ENCODE results near the gene HNF1B.

Gene HNF1B

DNA sequence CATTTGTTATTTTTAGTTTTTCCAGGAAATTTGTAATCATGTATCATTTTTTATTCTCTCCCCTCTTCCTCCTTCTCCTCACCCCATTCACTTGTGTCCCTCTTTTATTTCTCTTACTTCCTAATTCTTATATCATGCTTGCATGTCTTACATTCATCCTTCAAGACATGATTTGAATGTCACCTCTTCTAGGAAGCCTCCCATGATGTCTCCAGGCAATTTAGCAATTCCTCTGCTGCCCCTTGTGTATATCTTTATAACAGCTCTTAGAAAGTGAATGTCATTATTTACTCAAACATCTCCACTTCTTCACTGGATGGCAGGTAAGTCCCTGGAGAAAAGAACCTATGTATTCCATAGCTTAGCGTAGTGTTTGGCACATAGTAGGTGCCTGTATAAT, 7.8 kb downstream of the HNF1B start:
- no peak for DNase-seq

DNA sequence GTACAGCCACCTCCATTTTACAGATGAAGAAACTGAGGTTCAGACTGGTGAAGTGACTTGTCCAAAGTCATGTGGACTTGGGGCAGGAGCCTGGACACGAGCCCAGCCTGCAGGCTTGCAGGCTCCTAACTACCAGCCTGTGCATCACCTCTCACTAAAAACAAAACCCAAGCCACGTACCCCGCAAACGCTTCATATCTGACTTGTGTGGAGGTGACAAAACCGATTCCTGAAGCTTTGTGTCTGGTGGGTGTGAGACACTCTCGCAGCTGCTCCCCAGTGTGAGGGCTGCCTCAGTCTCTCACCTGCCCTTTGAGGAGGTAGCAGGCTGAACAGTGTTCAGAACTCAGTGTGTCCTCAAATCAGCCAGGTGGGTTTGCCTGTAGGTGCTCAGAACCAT, 8.4 kb downstream of the HNF1B start:
- DNase-seq = no peak

DNA sequence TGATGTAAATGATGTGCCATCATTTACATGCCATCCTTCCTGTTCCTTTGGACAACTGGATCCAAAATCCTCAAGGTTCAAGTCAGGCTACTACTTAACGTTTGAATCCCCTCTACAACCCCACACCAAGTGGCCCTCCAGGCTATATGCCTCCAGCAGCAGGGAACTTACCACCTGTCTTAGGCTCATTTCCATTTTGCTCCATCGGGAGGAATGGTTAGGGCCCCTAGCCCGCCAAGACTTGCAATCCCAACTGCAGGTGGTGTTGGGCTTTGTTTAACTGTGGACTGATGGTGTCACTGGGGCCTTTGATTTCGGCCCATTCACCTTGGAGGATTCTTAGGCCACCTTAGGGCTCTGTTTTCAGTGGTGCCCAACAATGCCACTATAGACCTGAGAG, 9.7 kb downstream of the HNF1B start:
- DNase-seq = no peak

DNA sequence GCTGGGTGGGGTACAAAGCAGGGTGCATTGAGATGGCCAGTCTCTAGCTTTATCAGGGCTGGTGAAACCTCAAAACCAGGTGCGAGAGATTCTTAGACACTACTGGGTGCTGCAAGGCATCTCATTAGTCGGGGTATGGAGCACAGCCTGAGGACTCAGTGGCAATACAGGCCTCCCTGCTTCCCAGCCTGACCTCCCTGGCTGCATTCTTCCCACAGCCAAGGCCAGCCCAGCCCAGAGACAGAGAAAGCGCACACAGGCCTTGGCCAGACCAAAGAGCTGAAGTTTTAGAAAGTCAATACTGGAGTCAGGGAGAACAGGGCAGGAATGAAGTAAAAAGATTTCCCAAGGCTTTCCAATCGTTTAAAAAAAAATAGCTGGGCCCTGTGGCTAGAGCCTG, 12.5 kb downstream of the HNF1B start:
- DNase-seq = no peak

DNA sequence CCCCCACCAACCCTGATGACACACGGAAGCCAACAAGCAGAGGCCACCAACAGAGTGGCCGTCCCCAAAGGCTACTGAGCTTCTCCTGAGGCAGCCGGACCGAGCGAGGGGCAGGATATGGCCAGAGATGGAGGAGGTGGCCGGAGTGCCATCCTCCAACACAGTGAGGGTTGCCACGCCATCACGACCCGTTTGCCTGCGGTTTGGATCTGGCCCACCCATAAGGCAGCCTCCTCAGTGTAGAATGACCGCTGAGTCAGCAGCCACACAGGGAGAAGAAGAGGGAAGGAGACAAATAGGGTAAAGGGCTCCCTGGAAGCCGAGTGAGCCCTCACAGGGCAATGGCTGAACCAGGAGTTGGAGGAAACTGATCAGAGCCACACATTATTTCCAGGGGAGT, 13.8 kb downstream of the HNF1B start:
- no peak for DNase-seq

DNA sequence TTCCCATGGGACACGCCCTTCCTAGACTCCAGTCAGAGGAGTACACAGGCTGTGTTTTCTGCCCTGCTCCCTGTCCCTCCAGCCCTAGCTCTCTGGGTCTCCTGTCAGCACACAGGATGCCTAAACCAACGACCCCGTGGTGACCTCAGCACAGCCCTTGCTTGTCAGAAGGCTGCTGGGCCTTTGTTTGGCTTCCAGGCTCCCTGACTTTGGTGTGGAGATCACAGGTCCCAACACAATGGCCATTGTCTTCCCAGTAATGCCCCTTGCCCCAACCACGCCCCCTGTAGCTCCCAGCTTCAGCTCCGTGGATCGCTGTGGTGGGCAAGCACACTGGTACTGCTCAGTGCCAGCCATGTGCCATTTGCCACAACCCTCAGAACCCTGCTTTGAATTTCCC, 15.0 kb downstream of the HNF1B start:
- no peak for DNase-seq

DNA sequence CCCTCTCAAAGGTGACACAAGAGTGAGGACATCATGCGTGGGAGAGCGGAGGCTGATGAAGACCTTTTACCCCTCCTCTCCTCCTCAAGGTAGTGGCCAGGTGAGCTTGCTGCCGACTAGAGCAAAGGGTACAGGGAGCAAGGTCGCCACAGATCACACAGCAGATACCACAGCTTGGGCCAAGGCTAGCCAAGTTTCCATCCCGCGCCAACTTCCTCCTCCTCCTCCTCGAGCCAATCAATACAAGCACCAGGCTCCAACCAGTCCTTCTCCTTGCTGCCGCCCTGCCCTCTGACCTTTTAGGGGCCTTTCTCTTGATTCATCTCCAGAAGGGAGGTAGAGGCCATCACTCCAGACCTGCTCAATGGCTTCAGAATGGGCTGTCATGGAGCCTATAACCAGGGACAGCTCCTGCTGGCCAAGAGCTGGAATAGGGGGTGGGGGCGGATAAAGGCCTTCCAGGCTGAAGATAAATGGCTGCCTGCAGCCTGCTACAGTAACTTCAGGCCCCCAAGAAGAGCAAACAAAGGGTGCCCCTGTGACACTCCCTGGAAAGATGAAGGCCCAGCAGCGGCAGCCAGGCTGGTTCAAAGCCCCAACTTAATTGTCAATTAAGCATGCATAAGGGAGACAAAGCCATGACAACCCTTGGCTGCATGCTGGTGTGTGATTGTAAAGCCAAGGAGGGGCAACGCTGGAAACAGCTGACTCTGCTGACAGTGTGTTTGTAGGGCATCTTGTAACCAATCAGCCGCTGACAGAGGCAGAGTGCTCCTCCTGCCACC, 17.8 kb downstream of the HNF1B start:
- no peak for DNase-seq

DNA sequence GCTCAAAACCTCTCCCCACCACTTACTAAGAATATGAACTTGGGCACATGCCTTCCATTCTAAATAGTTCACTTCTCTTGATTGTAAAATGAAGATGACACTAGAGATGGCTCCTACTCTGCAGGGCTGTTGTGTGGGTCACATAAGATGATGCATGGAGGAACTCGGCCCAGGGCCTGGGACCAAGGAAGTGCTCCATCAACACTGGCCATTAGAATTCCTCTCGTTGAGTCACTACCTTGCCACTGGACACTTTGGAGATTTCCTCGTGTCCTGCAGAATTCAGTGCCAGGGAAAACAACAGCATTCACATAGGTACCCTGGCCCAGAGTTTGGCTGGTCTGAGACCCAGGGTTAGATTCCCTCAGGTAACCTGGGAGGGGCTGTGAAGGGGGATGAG, 18.6 kb downstream of the HNF1B start:
- DNase-seq = no peak

DNA sequence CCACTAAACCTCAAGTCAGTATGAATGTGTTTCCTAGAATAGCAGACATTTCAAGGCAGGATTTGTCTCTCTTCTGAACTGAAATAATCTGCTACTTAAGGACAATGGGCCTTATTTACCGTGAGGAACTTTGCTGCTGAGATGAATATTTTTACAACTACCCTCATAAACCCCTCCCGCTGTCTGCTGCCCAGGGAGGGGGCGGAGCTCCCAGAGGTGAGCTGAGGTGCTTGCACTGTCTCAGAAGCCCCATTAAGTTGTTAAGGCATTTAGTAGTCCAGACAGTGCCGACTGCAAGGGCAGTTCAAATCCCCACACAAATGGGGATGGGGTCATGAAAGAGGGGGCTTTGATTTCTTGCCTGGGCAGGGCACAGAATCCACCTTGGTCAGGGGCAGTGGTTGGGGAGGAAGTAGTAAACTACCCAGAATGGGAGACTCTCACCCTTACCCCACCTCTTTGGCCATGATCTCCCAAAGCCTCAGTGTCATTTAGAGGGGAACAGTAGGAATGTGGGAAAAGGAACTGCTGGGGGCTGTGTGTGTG, 19.2 kb downstream of the HNF1B start:
- DNase-seq = no peak

DNA sequence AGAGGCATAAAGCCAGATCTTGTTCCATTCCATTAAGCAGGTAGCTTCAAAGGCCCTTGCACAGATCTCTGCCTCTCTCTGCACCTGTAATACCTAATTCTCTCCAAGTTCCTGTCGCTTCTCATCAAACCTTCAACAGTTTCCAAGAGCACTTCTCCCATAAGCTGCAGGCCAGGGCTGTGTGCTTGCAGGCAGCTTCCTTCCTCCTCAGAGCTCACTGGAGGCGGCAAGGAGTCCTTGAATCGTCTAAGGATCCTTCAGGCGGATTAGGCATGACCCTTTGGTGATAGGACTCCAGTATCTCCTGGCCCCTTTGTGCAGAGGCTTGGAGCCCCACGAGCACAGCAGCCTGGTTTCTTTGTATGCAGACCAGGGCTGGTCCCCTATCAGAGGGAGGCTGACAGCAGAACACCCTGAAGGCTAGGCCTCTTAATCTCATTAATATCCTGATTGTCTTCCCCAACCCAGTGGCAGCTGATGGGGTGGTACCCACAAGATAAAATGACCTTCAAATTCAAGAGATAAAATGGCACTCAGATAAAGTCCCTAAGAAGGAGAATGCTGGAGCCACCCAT, 19.8 kb downstream of the HNF1B start:
- DNase-seq = no peak

DNA sequence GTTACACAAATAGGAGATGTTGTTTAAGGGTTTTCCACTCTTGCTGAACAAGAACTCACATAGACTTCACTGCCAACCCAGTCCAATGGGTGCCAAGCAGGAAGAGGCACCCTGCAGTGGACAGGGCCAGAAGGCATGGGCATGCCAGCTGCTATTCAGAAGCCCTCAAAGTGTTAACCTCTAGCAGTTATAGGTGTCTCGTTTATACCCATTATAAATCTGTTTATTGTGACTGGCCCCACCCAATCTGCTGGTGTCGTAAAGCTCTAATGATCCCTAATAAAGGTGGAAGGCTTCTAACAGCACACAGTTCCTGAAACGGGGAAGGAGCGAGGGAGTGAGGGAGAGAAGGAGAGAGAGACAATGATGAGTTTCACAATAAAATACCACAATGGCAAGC, 23.9 kb downstream of the HNF1B start:
- DNase-seq = no peak

DNA sequence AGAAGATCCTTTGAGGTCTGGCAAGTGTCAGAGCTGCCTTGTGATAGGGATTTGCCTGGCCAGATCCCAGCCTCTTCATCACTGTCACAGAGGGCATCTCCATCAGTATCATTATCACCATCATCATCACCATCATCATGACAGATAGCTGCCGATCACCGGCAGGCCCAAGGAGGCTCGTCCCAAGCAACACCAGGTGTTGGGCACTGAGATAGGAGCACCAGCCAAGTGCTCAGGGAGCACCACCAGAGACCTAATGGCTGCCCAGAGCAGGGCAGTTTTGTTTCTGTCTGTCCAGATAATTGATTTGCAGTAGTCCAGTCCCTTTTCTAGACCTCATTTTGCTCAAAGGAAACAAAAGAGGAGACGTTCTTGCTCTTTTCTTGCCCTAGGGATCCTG, 25.0 kb downstream of the HNF1B start:
- DNase-seq = no peak

DNA sequence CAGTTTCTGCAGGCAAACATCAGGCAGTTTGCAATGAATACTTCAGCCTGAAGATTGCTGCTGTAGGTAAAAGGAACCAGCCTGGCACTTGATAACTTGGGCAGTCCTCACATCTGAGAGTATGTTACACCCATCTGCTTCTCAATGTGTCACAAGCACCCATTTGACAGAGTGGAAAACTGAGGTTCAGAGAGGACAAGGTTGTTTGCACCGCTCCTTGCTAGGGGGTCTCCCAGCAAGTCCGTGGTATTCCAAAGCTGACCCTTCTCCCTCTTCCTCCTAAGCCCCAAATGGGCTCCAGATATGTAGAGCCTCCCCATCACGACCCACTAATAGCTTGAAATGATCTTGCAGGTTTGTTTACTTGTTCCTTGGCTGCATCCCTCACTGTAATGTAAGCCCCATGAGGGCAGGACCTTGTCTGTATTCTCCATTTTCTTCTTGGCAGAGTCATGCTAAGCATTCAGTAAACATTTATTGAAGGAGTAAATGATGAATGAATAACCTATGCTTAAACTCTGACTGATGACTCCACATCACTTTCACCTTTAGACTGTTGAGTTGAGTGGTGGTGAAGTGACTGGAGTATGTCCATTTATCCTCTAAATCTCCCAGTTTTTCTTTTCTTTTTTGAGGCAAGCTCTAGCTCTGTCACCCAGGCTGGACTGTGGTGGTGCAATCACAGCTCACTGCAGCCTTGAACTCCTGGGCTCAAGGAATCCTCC, 26.4 kb downstream of the HNF1B start:
- no peak for DNase-seq

DNA sequence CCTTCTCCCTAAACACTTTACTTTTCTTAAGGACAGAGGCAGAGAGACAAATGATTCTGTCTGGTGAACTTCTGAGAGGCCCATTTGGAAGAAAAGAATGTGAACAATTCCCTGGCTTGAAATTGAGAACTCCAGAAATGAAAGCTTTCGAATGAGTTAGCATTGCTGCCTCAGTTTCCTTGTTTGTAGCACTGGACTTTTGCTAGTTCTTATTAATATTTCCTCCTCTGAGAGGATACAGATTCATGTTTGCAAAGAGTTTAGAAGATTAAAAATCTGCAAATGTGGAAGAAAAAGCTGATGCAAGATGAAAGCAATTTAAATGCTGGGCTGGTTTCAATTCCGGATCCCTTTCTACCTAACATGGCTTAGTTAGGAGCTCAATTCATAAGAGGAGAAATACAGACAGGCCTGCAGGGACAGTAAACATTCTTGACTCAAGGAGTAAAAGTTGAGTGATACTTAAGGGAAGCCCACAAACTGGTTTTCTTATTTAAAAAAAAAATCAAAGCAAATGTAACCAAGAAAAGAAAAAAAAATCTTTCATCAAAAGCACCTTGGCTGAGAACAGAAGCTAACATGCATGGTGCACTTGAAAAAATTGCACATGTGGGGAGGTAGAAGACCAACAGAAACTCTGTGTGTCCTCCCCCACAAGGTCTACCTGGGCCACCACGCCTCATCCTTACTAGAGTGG, 27.1 kb downstream of the HNF1B start:
- DNase-seq = no peak

DNA sequence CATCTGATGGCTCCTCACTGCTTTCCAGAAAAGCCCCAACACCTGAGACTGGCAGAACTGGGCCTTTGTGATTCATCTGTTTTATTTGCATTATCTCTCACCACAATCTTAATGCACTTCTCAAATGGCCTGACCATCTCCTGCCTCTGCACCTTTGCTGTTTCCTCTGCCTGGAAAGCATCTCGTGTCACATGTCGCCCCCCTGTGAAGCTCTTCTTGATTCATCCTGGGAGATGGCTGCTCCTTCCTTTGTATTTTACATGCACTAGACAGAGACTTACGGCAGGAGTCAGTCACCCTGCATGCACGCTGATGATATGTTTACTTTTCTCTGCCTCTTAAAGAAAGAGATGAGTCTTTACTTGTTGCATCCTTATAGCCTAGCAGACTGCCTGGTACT, 30.0 kb downstream of the HNF1B start:
- DNase-seq = no peak

DNA sequence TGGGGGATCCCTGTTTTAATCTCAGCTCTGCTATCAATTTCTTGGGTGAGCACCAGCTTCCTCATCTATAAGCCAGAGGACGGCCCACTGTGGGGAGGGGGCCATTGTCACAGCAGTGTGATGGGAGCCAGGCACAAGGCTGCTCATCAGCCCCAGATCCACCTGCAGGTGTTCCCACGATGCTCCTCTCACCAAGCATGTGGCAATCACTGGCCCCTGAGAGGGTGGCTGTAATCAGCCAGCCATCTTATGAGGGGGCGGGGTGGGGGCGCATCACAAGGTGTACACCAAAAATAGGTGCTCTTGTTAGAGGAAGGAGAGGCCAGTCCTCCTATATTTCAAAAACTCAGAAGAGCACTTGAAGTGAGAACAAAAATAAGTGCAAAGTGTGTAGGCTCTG, 31.2 kb downstream of the HNF1B start:
- no peak for DNase-seq

DNA sequence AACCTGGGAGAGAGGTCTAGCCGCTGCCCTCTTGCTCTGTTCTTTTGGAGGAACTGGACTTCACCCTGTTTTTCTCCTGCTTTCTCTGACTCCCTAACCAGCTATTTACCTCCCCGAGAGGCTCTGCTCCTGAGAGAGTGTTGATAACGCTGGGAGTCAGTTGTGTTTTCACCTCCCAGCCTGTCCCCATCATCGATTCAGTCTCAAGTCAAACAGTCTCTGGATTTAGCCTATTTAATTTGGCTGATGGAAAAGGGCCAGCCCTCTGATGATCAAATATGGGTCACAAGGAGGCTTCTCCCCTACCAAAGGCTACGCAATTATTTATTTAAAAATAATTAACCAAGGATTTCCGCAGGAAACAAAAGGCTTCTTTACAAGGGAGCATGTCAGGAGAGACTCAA, 31.8 kb downstream of the HNF1B start:
- DNase-seq = no peak

DNA sequence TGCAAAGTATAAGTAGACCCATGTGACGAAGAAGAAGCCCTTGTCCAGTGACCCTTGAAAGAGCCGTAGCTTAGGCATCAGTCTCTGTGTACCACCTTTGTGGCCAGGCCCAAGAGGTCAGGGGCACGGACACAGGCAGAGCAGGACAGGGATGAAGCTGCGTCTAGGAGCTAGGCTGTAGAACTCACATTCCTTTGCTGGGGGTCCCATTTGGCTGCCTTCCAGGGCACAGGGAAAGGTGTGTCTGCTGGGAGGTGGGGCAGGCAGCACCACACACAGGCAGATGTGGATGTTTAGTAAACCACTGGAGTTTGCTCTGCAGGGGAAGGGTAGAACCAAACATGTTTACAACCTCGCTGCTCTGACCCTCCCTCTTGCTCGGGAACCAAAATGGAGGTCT, 33.7 kb downstream of the HNF1B start:
- DNase-seq = no peak

DNA sequence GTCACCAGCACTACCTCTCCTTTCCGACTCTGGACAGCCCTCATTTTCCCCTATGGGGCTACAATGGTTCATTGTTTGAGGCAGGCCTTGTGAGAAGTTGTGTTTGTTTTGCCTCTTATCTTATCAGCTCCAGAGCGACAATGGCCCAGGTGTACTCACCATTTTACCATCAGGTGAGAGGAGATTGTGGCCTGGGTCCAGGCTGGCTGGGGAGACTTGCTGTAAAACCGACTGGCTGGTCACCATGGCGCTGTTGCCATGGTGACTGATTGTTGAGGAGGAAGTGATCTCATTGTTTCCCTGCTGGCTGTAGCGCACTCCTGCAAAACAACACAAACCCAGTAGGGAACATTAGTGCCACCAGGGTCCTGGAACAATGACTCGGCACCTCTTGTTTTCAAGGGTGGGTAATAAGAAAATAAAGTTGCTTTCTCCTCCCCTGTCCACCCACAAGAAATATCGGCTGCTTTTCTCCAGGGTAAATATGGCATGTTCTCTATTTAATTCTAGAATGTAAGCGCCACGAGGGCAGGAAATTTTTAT, 34.4 kb downstream of the HNF1B start:
- DNase-seq = peak in 6 of 56 donors; percentile 1 to 14 (median 4)

DNA sequence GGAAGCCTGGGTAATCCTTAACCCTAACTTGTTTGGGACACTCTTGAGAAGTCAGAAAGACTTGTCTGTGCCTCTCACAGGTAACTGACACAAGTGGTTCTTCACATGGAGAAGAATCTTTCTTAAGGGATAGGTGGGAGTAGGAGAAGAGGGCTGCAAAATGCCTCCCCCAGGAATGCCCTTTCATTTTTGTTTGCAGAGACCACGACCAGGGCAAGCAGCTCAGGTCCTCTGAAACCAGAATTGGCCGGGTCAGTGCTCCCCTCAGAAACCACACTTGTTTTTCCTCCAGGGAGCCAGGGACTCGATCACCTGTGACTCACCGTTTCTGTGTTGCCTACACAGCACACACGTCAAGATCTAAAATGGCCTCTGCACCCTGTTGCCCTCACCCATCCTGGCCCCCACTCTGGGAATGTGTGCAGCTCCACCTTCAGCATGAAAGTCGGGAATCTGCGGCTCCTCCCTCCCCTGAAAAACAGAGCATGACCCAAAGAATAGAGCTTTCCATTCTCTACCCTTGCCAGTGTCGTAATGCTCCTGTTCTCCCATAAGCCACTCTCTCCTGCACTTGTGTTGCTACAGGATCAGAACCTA, 36.1 kb downstream of the HNF1B start:
- DNase-seq = no peak

DNA sequence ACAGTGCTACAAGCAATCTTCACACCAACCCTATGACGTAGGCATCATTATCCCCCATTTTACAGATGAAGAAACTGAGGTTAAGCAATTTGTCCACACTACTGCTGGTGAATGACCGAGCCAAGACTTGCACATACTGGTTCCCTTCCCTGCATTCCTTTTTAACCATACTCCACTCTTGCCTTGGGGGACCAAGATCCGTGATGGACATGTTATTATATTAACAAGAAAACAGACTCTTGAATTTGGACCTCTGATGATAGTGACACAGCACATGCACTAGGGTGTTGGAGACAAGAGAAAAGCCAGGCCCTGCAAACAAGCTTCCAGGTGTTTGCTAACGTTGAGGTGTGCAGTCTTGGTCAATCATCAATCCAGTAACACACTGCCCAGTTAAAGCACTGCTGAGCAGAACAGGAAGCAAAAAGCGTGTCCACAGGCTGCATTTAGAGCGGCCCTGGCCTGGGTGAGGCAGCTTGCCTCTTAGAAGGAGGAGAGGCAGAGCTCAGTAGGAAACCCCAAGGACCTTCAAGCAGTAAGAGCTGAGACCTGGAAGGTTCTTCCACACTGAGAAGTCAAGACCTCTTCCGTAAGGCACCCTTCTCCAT, 36.7 kb downstream of the HNF1B start:
- no peak for DNase-seq
